ENCODE results near the gene CDH15. TPM values are rescaled to one million over a fixed set of nuclear protein-coding genes. Genes with fewer than 3 reads are reported as not detected.
A peak's percentile ranks its signal among the peaks of the same experiment; 100 is the strongest.

CDH15 gene
- total RNA-seq, 4 donors from 2014 or later, result not detected

DNA sequence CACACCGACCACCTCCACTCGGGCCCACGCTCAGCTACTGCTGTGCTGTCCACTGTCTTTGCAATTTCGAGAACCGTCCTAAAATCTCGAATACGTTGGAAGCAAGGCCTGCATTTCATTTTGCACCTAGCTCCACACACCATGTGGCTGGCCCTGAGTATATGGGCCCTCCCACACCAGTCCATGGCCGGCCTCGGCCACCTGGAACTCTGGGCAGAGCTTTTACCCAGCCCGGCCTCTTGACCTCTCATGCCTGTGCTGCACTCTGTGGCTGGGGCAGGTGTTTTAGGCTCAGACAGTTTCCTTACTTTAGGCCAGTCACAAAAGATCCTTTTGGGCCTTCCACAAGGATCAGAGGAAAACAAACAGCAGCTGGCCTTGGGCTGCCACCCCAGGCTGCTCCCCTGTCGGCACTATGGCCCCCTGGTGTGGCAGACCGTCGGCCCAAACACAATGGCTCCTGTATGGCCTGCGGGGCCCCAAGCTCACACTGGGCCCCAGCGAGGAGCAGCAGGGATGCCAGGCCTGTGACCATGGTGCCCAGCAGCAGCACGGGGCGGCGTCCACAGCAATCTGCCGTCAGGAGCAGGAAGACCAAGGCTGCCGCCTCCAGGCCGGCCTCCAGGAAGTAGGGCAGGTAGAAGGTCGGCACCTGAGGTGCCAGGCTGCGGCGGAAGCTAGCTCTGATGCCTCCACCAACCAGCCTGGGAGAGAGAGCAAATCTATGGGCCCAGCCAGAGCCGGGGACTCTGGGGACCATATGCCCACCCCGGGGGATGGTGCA lies 26.3 kb downstream of the CDH15 start:
- H3K9me3 ChIP-seq, result no peaks in the 10 kb centered on the region
- peak in 1 of 3 donors; percentile 35 for DNase-seq
- no peak overlapping the region for H3K27ac ChIP-seq
- no peaks in the 10 kb centered on the region for H3K36me3 ChIP-seq
- H3K27me3 ChIP-seq, result peaks cover 0 to 31% of the 10 kb centered on the region in 2 donors
- no peak for TF ChIP-seq POLR2A (IDR thresholded peaks at IDR 0.05)
- TF ChIP-seq, protein P1, sequence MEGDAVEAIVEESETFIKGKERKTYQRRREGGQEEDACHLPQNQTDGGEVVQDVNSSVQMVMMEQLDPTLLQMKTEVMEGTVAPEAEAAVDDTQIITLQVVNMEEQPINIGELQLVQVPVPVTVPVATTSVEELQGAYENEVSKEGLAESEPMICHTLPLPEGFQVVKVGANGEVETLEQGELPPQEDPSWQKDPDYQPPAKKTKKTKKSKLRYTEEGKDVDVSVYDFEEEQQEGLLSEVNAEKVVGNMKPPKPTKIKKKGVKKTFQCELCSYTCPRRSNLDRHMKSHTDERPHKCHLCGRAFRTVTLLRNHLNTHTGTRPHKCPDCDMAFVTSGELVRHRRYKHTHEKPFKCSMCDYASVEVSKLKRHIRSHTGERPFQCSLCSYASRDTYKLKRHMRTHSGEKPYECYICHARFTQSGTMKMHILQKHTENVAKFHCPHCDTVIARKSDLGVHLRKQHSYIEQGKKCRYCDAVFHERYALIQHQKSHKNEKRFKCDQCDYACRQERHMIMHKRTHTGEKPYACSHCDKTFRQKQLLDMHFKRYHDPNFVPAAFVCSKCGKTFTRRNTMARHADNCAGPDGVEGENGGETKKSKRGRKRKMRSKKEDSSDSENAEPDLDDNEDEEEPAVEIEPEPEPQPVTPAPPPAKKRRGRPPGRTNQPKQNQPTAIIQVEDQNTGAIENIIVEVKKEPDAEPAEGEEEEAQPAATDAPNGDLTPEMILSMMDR (IDR thresholded peaks at IDR 0.05), result no peak
- no peak overlapping the region for H3K4me3 ChIP-seq
- H3K4me1 ChIP-seq, result peaks cover 0 to 20% (median 6%) of the 10 kb centered on the region in 4 donors

DNA sequence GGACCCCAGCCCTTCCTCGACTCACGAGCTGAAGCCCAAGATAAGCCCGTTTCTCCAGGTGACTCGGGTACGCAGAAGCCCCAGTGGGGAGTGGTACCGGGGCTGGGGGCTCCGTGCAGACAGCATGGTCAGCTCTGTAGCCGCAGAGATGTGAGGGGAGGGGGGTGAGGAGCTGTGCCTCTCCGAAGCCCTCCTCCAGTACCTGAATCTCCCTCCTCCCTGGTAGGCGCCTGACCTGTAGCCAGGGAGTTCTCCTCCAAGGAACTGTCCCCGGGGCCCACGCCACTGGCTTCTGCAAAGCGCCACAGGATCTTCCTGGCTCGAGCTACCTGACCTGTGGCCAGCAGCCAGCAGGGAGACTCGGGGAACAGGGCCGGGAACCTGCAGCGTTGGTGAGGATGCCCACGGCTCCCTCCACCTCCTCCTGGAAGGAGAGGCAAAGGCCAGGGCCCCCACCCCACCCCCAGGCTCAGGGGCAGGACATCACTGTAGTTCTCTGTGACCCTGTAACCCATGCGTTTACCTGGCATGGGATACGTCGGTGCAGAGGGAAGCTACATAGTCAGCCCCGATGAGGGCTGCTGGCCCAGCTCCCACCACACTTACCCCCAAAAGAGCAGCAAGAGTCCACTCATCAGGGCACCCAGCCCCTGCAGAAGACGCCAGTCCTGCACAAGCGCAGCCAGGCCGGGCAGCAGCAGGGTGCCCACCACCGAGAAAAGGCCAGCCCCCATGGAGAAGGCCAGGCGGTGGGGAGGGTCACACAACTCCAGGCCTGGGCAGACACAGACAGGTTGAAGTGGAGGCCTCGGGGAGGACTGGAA lies 27.1 kb downstream of the CDH15 start:
- TF ChIP-seq, protein P1 (IDR thresholded peaks at IDR 0.05), result no peak
- no peak for TF ChIP-seq POLR2A (IDR thresholded peaks at IDR 0.05)
- Histone ChIP-seq H3K27me3 (peaks cover 0 to 32% of the 10 kb centered on the region in 2 donors), H3K9me3 (no peaks in the 10 kb centered on the region), H3K4me1 (peaks cover 0 to 20% (median 6%) of the 10 kb centered on the region in 4 donors), H3K27ac (no peak overlapping the region), H3K4me3 (no peak overlapping the region), H3K36me3 (no peaks in the 10 kb centered on the region)
- DNase-seq, result peak in 1 of 3 donors; percentile 41

DNA sequence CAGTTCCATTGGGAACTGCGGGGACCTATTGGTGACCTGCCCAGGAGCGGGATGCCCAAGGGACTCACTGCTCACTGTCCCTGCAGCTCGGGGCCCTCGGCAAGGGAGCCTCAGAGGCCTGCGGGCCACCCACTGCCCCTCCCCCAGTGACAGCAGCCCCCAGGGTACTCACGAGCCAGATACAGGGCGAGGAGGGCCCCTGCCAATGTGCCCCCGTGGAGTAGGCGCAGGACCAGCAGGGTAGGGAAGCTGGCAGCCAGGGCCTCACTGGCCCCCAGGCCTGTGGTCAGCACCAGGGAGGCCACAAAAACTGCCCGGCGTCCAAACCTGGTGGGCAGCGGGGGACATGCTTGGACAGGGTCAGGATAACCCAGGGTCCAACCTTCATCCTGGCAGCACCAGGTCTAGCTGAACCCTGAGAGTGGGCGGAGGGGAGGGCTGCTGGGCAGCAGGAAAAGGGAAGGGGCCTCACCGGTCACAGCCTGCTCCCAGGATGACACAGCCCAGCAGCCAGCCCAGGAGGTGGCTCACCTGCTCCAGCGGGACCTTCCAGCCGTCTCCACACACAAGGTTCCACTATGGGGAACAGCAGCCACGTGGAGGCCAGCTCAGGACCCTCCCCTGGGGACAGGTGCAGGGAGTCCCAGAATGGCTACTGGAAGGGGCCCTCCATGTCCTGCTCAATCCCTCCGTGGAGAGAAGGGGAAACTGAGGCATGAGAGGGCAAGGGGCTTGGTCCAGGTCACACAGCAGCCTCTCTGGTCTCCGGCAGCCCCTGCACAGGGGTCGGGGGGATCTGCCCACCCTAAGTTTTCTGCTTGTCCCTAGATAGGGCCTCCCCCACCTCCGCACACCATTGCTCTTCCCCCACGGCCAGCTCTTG lies 27.9 kb downstream of the CDH15 start:
- TF ChIP-seq POLR2A (IDR thresholded peaks at IDR 0.05), result no peak
- TF ChIP-seq, protein P1 (IDR thresholded peaks at IDR 0.05), result no peak
- Histone ChIP-seq H3K4me3 (no peak overlapping the region), H3K27ac (no peak overlapping the region), H3K9me3 (no peaks in the 10 kb centered on the region), H3K27me3 (peaks cover 0 to 32% of the 10 kb centered on the region in 2 donors), H3K4me1 (peaks cover 0 to 20% (median 6%) of the 10 kb centered on the region in 4 donors), H3K36me3 (no peaks in the 10 kb centered on the region)
- DNase-seq, result peak in 1 of 3 donors; percentile 33

DNA sequence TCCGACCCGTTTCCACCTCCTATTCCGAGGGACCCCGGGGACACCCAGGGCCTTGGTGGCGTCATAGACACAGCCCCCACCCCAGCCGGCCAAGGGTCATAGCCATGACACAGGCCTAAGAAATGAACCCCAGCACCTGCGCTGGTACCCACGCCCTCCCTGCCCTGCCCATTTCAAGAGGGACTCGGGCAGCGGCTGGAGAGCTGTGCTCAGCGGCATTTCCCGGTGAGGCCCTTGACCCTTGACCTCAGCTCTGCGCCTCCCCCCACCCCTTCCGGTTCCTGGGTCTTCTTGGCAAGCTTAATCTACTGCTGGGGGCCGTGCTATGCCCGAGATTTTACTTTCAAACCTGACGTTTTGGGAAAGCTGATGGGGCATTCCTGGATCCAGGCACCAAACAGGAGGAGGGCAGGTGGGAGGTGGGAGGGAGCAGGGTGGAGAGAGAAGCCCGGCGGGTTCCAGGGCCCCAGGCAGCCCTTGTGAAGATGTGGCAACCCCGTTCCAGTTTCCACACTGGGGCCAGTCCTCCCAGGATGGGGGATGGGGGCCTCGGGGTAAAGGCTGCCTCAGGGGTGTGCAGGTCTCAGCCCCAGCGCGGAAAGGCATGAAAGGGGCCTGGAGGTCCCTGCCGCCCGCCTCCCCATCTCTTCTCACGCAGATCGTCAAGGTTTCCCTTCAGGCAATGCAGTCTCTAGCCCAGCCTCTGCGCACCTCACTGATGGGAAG lies 28.7 kb downstream of the CDH15 start, which contains the start of gene SLC22A31:
TSS of gene SLC22A31 (minus strand) at position 414 of the 726 bp plus-strand sequence. CDS start at position 378, 36 bp downstream.
- Histone ChIP-seq H3K4me3 (peak within 1 kb of the TSS in 3 of 4 donors; percentile 41 to 55 (median 41)), H3K27ac (no peak within 1 kb of the TSS)
- DNase-seq, result peak in 1 of 3 donors; percentile 51

More for the DNA sequence above, 28.7 kb downstream of the CDH15 start, which contains the start of gene SLC22A31:
- peaks cover 0 to 32% of the 10 kb centered on the region in 2 donors for H3K27me3 ChIP-seq
- TF ChIP-seq POLR2A (IDR thresholded peaks at IDR 0.05), result no peak
- TF ChIP-seq, protein P1 (IDR thresholded peaks at IDR 0.05), result no peak
- peaks cover 0 to 20% (median 6%) of the 10 kb centered on the region in 4 donors for H3K4me1 ChIP-seq
- no peaks in the 10 kb centered on the region for H3K9me3 ChIP-seq
- no peaks in the 10 kb centered on the region for H3K36me3 ChIP-seq

Measured in Peyer's patch (tissue), 4 donors.